SJSA1 (cell line): ENCODE measurements around the gene DDN. TPM values are rescaled to one million over a fixed set of nuclear protein-coding genes. Genes with fewer than 3 reads are reported as not detected.

Experiments used
- DNase-seq, 2 experiments: peaks; one replicate each; pipeline ENCODE4 v3.0.0-alpha.2; 2015 to 2020; ENCODE audit warnings: low spot score in 2 of 2, low read depth in 1 of 2
- H3K27ac ChIP-seq: fragments of 250-450 bp; sonication (Bioruptor Pico); 2 replicates; pipeline ENCODE4 v1.5.1; 2020; ENCODE audit warnings: mild to moderate bottlenecking, moderate library complexity
- H3K27me3 ChIP-seq: fragments of 250-450 bp; sonication (Bioruptor Pico); replicated peaks from 2 replicates; pipeline ENCODE4 v1.5.1; 2020; ENCODE audit warnings: mild to moderate bottlenecking, moderate library complexity
- H3K36me3 ChIP-seq: fragments of 250-450 bp; sonication (Bioruptor Pico); 2 replicates; pipeline ENCODE4 v1.5.1; 2020; ENCODE audit warnings: mild to moderate bottlenecking
- H3K4me1 ChIP-seq: fragments of 250-450 bp; sonication (Bioruptor Pico); replicated peaks from 2 replicates; pipeline ENCODE4 v1.6.1; 2021; ENCODE audit warnings: mild to moderate bottlenecking
- H3K4me3 ChIP-seq: fragments of 250-450 bp; sonication (Bioruptor Pico); 2 replicates; pipeline ENCODE4 v1.5.1; 2020; ENCODE audit warnings: mild to moderate bottlenecking
- H3K9me3 ChIP-seq: fragments of 250-450 bp; sonication (Bioruptor Pico); replicated peaks from 2 replicates; pipeline ENCODE4 v1.5.1; 2020; ENCODE audit warnings: mild to moderate bottlenecking
- total RNA-seq: library from RNA; depleted of rRNA; stranded (reverse); fragments of >200 nt; shearing (Covaris generic); gene quantifications from 2 replicates; pipeline ENCODE4 v1.2.3, GENCODE V29; 2014; rRNA removed

The DDN gene
- total RNA-seq, 1 experiment from 2014 or later, result 0.34 TPM

- Histone ChIP-seq H3K27me3 (no peaks in the 10 kb centered on the region), H3K9me3 (no peaks in the 10 kb centered on the region), H3K27ac (no peak overlapping the region), H3K4me1 (no peaks in the 10 kb centered on the region), H3K4me3 (no peak overlapping the region), H3K36me3 (peaks cover 29% of the 10 kb centered on the region)
- DNase-seq, result no peak
Measured at GRCh38 chr12:48946943-48947342, 52.2 kb downstream of the DDN start.

GRCh38 chr12:48946205-48946604 lies 53.0 kb downstream of the DDN start:
- no peaks in the 10 kb centered on the region for H3K27me3 ChIP-seq
- peaks cover 33% of the 10 kb centered on the region for H3K36me3 ChIP-seq
- no peak overlapping the region for H3K4me3 ChIP-seq
- no peak overlapping the region for H3K27ac ChIP-seq
- no peaks in the 10 kb centered on the region for H3K9me3 ChIP-seq
- H3K4me1 ChIP-seq, result no peaks in the 10 kb centered on the region
- no peak for DNase-seq

Other genes with a start within 250 kb of the DDN start
- gene ADCY6, start 210.3 kb downstream of the DDN start, total RNA-seq, result 20.6 and 22.9 TPM in 2 replicates
- gene CACNB3, start 180.9 kb downstream of the DDN start, total RNA-seq, result 8.9 and 20.9 TPM in 2 replicates
- 77.1 and 109 TPM in 2 replicates for gene DDX23, start 147.2 kb downstream of the DDN start, total RNA-seq
- not detected in 2 replicates for gene RND1, start 133.5 kb downstream of the DDN start, total RNA-seq
- 6.0 and 9.9 TPM in 2 replicates for gene FKBP11, start 73.9 kb downstream of the DDN start, total RNA-seq
- gene ARF3, start 41.9 kb downstream of the DDN start, total RNA-seq, result 57.7 and 64.5 TPM in 2 replicates
- 0.13 TPM in 1 of 2 replicates, not detected in the other for gene WNT10B, start 27.6 kb downstream of the DDN start, total RNA-seq
- not detected in 2 replicates for gene WNT1, start 21.1 kb downstream of the DDN start, total RNA-seq
- 36.4 and 47.3 TPM in 2 replicates for gene PRKAG1, start 19.4 kb upstream of the DDN start, total RNA-seq
- gene KMT2D, start 61.4 kb upstream of the DDN start, total RNA-seq, result 19.9 and 22.6 TPM in 2 replicates
- gene RHEBL1, start 70.6 kb upstream of the DDN start, total RNA-seq, result 0.34 and 2.5 TPM in 2 replicates
- not detected in 2 replicates for gene DHH, start 95.4 kb upstream of the DDN start, total RNA-seq
- gene LMBR1L, start 111.5 kb upstream of the DDN start, total RNA-seq, result 9.0 and 16.0 TPM in 2 replicates
- gene TUBA1B, start 132.0 kb upstream of the DDN start, total RNA-seq, result 4,389 and 5,186 TPM in 2 replicates
- gene TUBA1A, start 189.7 kb upstream of the DDN start, total RNA-seq, result 335 and 444 TPM in 2 replicates